Measurements from ENCODE around the gene NUP214.

- TF ChIP-seq CTCF (IDR thresholded peaks at IDR 0.05) (no peak), POLR2A (IDR thresholded peaks at IDR 0.05) (no peak)
Measured at GRCh38 chr9:131105952-131106351, 19.4 kb upstream of the NUP214 start.
